Mesenchymal stem cell (in vitro differentiated cells and primary cell): ENCODE results near the gene ATP6V0A1.
A peak's percentile ranks its signal among the peaks of the same experiment; 100 is the strongest.

Experiments
- DNase-seq: peaks from one replicate; pipeline ENCODE4 v3.0.0-alpha.2; 2013
- H2AFZ ChIP-seq: one replicate; pipeline ENCODE4 v1.6.1; 2013; ENCODE audit warnings: low read depth, mild to moderate bottlenecking, control low read depth, inconsistent platforms, low read length, moderate library complexity
- H2AK5ac ChIP-seq: 2 replicates; pipeline ENCODE4 v1.6.1; 2013; ENCODE audit warnings: low read length, moderate library complexity, mild to moderate bottlenecking, inconsistent platforms; ENCODE audit not compliant: severe bottlenecking
- H2BK120ac ChIP-seq: one replicate; pipeline ENCODE4 v1.6.1; 2013; ENCODE audit warnings: low read depth, mild to moderate bottlenecking, inconsistent platforms, low read length, moderate library complexity
- H2BK12ac ChIP-seq, 2 experiments: one replicate each; pipeline ENCODE4 v1.6.1; 2013; ENCODE audit warnings: inconsistent platforms in 2 of 2, low read length in 2 of 2, mild to moderate bottlenecking in 2 of 2, moderate library complexity in 2 of 2, control low read depth in 1 of 2
- H2BK15ac ChIP-seq: one replicate; pipeline ENCODE4 v1.6.1; 2013; ENCODE audit warnings: mild to moderate bottlenecking, low read depth, inconsistent platforms; ENCODE audit not compliant: poor library complexity, severe bottlenecking
- H2BK5ac ChIP-seq: 2 replicates; pipeline ENCODE4 v1.6.1; 2013; ENCODE audit warnings: low read depth, mild to moderate bottlenecking, low read length, control low read depth, inconsistent platforms; ENCODE audit not compliant: poor library complexity, severe bottlenecking
- H3K14ac ChIP-seq, 2 experiments: one replicate each; pipeline ENCODE4 v1.6.1; 2013; ENCODE audit warnings: inconsistent platforms in 2 of 2, low read length in 2 of 2, control low read depth in 1 of 2, mild to moderate bottlenecking in 1 of 2, moderate library complexity in 1 of 2
- H3K18ac ChIP-seq, 2 experiments: one replicate each; pipeline ENCODE4 v1.6.1; 2013; ENCODE audit warnings: inconsistent platforms in 2 of 2, low read length in 2 of 2, control low read depth in 1 of 2, low read depth in 1 of 2, mild to moderate bottlenecking in 1 of 2
- H3K23ac ChIP-seq, 2 experiments: one replicate each; pipeline ENCODE4 v1.6.1; 2013; ENCODE audit warnings: inconsistent platforms in 2 of 2, low read length in 2 of 2, mild to moderate bottlenecking in 2 of 2, moderate library complexity in 2 of 2, control low read depth in 1 of 2
- H3K27ac ChIP-seq: 2 replicates; pipeline ENCODE4 v1.5.1; 2013; ENCODE audit warnings: mild to moderate bottlenecking, moderate library complexity, low read length, control low read depth, inconsistent platforms; ENCODE audit not compliant: poor library complexity, severe bottlenecking
- H3K27me3 ChIP-seq, 2 experiments: 2 replicates each; pipeline versions ENCODE4 v1.6.1 to v1.7.0; 2013; ENCODE audit warnings: low read length in 2 of 2, mild to moderate bottlenecking in 2 of 2, moderate library complexity in 2 of 2, control low read depth in 1 of 2, inconsistent platforms in 1 of 2; ENCODE audit not compliant: control insufficient read depth in 1 of 2, insufficient read depth in 1 of 2
- H3K36me3 ChIP-seq, 2 experiments: 2 replicates each; pipeline versions ENCODE4 v1.6.1 to v1.7.0; 2013; ENCODE audit warnings: low read length in 2 of 2, control low read depth in 1 of 2, inconsistent platforms in 1 of 2, low read depth in 1 of 2, mild to moderate bottlenecking in 1 of 2; ENCODE audit not compliant: insufficient read depth in 2 of 2, control insufficient read depth in 1 of 2
- H3K4ac ChIP-seq, 2 experiments: one replicate each; pipeline ENCODE4 v1.6.1; 2013; ENCODE audit warnings: inconsistent platforms in 2 of 2, low read length in 2 of 2, mild to moderate bottlenecking in 2 of 2, moderate library complexity in 2 of 2, control low read depth in 1 of 2, low read depth in 1 of 2
- H3K4me1 ChIP-seq: 2 replicates; pipeline ENCODE4 v1.6.1; 2013; ENCODE audit warnings: low read depth, low read length, control low read depth; ENCODE audit not compliant: control insufficient read depth, insufficient read depth
- H3K4me2 ChIP-seq: 2 replicates; pipeline ENCODE4 v1.6.1; 2013; ENCODE audit warnings: low read length, mild to moderate bottlenecking, inconsistent platforms; ENCODE audit not compliant: poor library complexity, severe bottlenecking
- H3K4me3 ChIP-seq, 2 experiments: 2 replicates each; pipeline versions ENCODE4 v1.5.1 to v1.7.0; 2013; ENCODE audit warnings: low read length in 2 of 2, mild to moderate bottlenecking in 2 of 2, control low read depth in 1 of 2, low read depth in 1 of 2; ENCODE audit not compliant: insufficient read depth in 1 of 2
- H3K79me1 ChIP-seq: replicated peaks from 2 replicates; pipeline ENCODE4 v1.6.1; 2013; ENCODE audit warnings: mild to moderate bottlenecking, control low read depth, low read length, inconsistent platforms; ENCODE audit not compliant: poor library complexity, severe bottlenecking
- H3K9ac ChIP-seq: 2 replicates; pipeline ENCODE4 v1.7.0; 2013; ENCODE audit warnings: mild to moderate bottlenecking, low read length, moderate library complexity
- H3K9me3 ChIP-seq: 2 replicates; pipeline ENCODE4 v1.7.0; 2013; ENCODE audit warnings: mild to moderate bottlenecking, low read length; ENCODE audit not compliant: control insufficient read depth
- H4K8ac ChIP-seq: one replicate; pipeline ENCODE4 v1.6.1; 2013; ENCODE audit warnings: inconsistent platforms, mild to moderate bottlenecking, low read length, moderate library complexity
- H4K91ac ChIP-seq: one replicate; pipeline ENCODE4 v1.6.1; 2013; ENCODE audit warnings: mild to moderate bottlenecking, low read length, inconsistent platforms
- WGBS: methylation state at CpG from one replicate; pipeline ENCODE4 v1.1.7; 2013; ENCODE audit warnings: mixed read lengths; 5-methylcytosine and 5-hydroxymethylcytosine counted together

Gene ATP6V0A1

GRCh38 chr17:42531455-42532354, 73.0 kb downstream of the ATP6V0A1 start:
- DNase-seq: peak; percentile 74
- H3K14ac ChIP-seq: peak overlapping the region in 1 of 2 experiments; percentile 35
- H3K27ac ChIP-seq: no peak overlapping the region
- no peak overlapping the region for H2AK5ac ChIP-seq
- H3K9ac ChIP-seq: peak overlapping the region; percentile 80
- H3K4me1 ChIP-seq: peaks cover 11% of the 10 kb centered on the region
- H4K91ac ChIP-seq: peak overlapping the region; percentile 93
- H2BK15ac ChIP-seq: no peak overlapping the region
- no peaks in the 10 kb centered on the region for H3K9me3 ChIP-seq
- H3K23ac ChIP-seq: peak overlapping the region in 1 of 2 experiments; percentile 66
- 9% methylated on average over 57 of the region's 60 CpGs for WGBS
- peak overlapping the region; percentile 67 for H3K4me2 ChIP-seq
- H3K79me1 ChIP-seq: no peaks in the 10 kb centered on the region
- H2BK5ac ChIP-seq: no peak overlapping the region
- H4K8ac ChIP-seq: peak overlapping the region; percentile 86
- H3K18ac ChIP-seq: peak overlapping the region; percentile 88 to 97
- H2BK12ac ChIP-seq: peak overlapping the region in 1 of 2 experiments; percentile 94
- H3K36me3 ChIP-seq: no peaks in the 10 kb centered on the region
- H2BK120ac ChIP-seq: peak overlapping the region; percentile 73
- peak overlapping the region; percentile 81 to 88 for H3K4ac ChIP-seq
- H2AFZ ChIP-seq: peak overlapping the region; percentile 49
- no peaks in the 10 kb centered on the region for H3K27me3 ChIP-seq
- peak overlapping the region; percentile 55 to 72 for H3K4me3 ChIP-seq

- Histone ChIP-seq H2BK12ac (peak overlapping the region; percentile 4 to 98), H3K79me1 (peaks cover 13% of the 10 kb centered on the region), H3K4me2 (peak overlapping the region; percentile 88), H2BK5ac (no peak overlapping the region), H3K9ac (peak overlapping the region; percentile 92), H3K18ac (peak overlapping the region; percentile 12 to 96), H2AFZ (peak overlapping the region; percentile 37), H3K14ac (peak overlapping the region in 1 of 2 experiments; percentile 66), H3K4ac (peak overlapping the region; percentile 79 to 99), H3K4me1 (peaks cover 23% of the 10 kb centered on the region), H4K91ac (peak overlapping the region; percentile 71), H3K27me3 (no peaks in the 10 kb centered on the region), H3K9me3 (no peaks in the 10 kb centered on the region), H3K36me3 (peaks cover 20 to 24% of the 10 kb centered on the region in 2 experiments), H4K8ac (peak overlapping the region; percentile 53), H3K4me3 (peak overlapping the region; percentile 54 to 95), H3K23ac (peak overlapping the region in 1 of 2 experiments; percentile 73), H2AK5ac (peak overlapping the region; percentile 60), H2BK15ac (no peak overlapping the region), H3K27ac (peak overlapping the region; percentile 31), H2BK120ac (peak overlapping the region; percentile 36)
- WGBS: 57% methylated on average over 26 of the region's 26 CpGs
- no peak for DNase-seq
Observed at GRCh38 chr17:42535155-42536047, 76.7 kb downstream of the ATP6V0A1 start.

DNA sequence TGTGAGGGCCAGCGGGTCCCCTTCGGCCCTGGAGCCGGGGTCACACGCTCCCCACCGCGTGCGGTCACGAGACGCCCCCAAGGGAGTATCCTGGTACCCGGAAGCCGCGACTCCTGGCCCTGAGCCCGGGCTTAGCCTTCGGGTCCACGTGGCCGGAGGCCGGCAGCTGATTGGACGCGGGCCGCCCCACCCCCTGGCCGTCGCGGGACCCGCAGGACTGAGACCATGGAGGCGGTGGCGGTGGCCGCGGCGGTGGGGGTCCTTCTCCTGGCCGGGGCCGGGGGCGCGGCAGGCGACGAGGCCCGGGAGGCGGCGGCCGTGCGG, 77.3 kb downstream of the ATP6V0A1 start, which contains the start of gene NAGLU:
TSS of gene NAGLU (plus strand) at position 194 of the 324 bp plus-strand sequence. CDS start at position 226, 32 bp downstream.
- Histone ChIP-seq H2BK12ac (peak within 1 kb of the TSS; percentile 4 to 98), H3K27me3 (no peaks in the 10 kb centered on the region), H3K9me3 (no peaks in the 10 kb centered on the region), H3K36me3 (peaks cover 25 to 29% of the 10 kb centered on the region in 2 experiments), H2BK120ac (peak within 1 kb of the TSS; percentile 98), H3K23ac (peak within 1 kb of the TSS in 1 of 2 experiments; percentile 99), H3K14ac (peak within 1 kb of the TSS in 1 of 2 experiments; percentile 100), H3K4ac (peak within 1 kb of the TSS; percentile 97 to 99), H3K4me3 (peak within 1 kb of the TSS; percentile 76 to 95), H3K4me1 (peaks cover 21% of the 10 kb centered on the region), H3K79me1 (peaks cover 13% of the 10 kb centered on the region), H3K27ac (peak within 1 kb of the TSS; percentile 73), H4K91ac (peak within 1 kb of the TSS; percentile 100), H3K9ac (peak within 1 kb of the TSS; percentile 92), H3K4me2 (peak within 1 kb of the TSS; percentile 88), H4K8ac (peak within 1 kb of the TSS; percentile 98), H2AK5ac (peak within 1 kb of the TSS; percentile 60), H3K18ac (peak within 1 kb of the TSS; percentile 98 to 99), H2BK5ac (peak within 1 kb of the TSS; percentile 92), H2BK15ac (peak within 1 kb of the TSS; percentile 98), H2AFZ (peak within 1 kb of the TSS; percentile 53)
- peak; percentile 92 for DNase-seq
- WGBS: under 1% methylated on average over 22 of the region's 40 CpGs
